Suppressor macrophage treated with lipopolysaccharide for 1 hour (primary cell): Measurements from ENCODE around the gene CTNNBIP1.

Experiments
- DNase-seq, 3 donors: peaks; one replicate each; pipeline ENCODE4 v3.0.0-alpha.2; 2020 to 2022

The CTNNBIP1 gene

DNA sequence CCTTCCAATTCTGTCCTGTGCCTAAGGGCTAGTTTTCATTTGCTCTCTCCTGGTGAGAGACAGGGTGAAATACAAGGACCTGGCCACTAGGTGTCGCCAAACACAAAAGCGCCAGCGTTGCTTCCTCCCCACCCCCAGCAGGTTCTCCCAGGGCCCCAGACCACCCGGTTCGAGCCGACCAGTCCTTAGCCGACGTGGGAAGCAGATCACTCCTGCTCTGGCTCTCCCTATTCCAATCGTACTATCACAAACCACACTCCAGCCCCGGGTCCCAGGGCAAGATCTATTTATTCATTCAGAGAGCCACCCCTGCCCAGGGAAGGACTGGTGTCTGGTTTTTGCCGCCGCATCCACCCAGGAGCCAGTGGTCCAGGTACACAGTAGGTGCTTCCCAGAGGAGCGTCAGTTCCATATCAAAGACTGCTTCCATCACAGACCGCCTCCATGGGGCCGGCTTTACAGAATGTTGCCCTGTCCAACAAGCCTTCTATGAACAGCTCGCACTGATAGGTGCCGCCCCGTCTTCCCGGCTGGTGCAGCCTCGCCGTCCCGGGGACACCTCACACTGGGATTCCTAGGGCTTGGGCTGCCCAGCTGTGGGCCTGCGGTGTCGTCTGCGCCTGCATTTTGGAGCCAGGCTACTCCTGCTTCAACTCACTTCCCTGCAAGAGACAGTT lies 35.0 kb downstream of the CTNNBIP1 start:
- DNase-seq = peak; percentile 77 to 84 (median 80)

GRCh38 chr1:9874412-9874811 lies 35.7 kb downstream of the CTNNBIP1 start:
- no peak for DNase-seq

DNA sequence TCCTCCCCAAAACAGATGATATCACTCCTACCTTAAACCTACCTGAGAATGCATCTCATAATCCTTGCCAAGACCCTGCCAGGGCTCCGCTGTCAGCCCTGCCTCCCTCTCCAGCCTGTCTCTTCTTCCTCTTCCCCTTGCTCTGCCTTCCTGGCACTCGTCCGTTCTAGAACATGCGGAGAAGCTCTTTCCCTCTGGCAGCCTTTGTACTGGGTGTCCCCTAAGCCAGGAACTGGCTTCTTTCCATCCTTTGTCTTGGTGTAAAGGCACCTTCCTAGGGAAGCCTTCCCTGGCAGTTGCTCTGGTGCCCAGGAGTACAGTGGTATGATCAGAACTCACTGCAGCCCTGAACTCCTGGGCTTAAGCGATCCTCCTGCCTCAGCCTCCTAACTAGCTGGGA lies 36.1 kb downstream of the CTNNBIP1 start:
- DNase-seq = no peak

- DNase-seq = no peak
Measured at GRCh38 chr1:9873385-9873784, 36.7 kb downstream of the CTNNBIP1 start.

DNA sequence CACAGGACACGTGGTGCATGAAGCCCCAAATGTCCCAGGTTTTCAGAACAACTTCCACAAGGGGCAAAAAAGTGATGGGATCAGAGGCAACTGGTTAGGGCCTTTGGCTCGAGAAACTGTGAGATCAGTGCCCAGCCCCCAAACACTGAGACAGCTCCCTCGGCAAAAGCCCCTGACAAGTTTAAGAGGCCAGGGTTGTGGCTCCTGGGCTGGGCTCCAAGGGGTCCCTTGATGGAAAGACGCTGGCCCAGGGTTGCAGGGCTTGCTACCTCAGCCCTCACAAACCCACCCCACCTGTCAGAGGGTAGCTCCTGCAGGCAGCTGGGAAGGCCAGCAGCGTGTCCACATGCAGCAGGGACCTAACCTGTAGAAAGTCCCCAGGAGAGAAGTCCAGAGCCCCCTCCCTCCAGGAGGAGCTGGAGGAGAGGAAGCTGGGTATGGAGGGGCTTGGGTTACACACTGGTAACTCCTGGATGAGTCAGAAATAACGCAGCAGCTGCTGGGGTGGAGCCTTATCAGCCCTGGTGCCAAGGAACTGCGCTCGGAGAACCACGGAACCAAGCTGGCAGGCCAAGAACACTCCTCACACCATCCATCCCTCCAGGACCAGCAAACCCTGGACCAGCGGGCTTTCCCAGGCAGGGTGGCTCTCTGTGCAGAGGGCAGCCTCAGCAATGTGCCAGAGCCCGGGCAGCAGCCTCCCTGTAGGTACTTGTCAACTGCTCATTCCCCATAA lies 37.5 kb downstream of the CTNNBIP1 start:
- DNase-seq = no peak

DNA sequence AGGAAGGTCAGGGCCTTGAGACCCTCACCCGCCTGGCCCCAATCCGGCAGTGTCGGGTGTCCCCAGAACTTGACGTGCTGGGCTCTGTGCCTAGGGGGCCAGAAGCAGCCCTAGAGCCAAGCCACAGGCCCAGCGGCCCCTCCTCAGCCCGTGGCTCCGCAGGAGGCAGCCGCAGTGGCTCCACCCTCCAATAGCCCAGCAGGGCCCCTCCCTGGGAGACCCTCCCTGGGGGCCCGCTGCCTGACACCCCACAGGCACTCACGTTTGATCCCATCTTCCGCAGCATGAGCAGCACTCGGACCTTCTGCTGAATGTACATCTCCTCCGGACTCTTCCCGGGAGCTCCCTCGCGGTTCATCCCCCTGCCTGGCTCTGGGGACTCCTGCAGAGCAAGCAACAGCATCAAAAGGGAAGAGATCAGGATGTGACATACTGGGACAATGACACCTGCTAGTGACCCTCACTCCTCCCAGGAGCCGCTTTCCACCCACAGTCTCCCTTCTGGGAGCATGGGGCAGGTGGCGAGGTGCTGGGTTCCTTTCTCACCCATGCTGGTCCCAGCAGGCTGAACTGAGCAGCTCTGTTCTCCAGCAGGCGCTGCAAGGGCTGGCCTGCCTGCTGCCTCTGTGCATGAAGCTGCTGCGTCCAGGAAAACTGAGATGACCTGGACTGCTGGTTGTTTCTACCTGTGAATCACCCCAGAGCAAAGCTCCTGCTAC lies 38.2 kb downstream of the CTNNBIP1 start:
- no peak for DNase-seq

- no peak for DNase-seq
Measured at GRCh38 chr1:9871021-9871420, 39.0 kb downstream of the CTNNBIP1 start.

- DNase-seq = no peak
Measured at GRCh38 chr1:9870572-9870971, 39.5 kb downstream of the CTNNBIP1 start.

DNA sequence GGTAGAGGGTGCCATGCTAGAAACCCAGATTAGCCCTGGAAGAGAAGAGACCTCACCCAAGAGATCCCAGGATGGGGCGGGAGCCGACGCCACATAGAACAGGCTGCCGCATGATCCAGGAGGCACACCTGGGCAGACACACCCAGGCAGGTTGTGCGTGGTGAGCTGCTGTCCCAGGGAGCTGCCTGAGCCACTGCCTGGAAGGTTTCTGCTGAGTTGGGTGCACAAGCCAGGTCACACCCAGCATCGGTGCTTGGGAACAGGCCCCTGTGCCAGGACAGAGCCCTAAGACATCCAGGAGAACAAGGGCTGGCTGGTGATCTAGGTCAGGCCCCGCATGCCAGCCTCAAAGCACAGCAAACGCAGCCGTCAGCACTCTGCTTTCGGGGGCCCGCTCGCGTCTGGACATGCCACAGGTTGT lies 40.2 kb downstream of the CTNNBIP1 start:
- DNase-seq = no peak

DNA sequence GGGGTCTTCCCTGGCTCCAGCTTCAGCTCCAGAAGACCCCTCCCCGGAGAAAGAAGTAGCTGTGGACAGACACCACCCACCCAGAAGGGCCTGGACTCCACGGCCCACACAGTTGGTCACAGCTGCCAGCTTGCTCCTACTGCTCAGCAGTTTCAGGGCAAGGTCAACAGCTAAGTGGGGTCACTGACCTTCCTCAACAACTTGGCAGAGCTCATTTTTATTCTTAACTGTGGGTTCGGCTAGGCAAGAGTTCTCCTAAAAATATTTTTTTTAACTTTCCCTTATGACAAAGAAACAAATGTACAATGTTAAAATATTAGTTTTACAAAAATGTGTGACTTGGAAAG lies 41.9 kb downstream of the CTNNBIP1 start:
- DNase-seq = no peak

DNA sequence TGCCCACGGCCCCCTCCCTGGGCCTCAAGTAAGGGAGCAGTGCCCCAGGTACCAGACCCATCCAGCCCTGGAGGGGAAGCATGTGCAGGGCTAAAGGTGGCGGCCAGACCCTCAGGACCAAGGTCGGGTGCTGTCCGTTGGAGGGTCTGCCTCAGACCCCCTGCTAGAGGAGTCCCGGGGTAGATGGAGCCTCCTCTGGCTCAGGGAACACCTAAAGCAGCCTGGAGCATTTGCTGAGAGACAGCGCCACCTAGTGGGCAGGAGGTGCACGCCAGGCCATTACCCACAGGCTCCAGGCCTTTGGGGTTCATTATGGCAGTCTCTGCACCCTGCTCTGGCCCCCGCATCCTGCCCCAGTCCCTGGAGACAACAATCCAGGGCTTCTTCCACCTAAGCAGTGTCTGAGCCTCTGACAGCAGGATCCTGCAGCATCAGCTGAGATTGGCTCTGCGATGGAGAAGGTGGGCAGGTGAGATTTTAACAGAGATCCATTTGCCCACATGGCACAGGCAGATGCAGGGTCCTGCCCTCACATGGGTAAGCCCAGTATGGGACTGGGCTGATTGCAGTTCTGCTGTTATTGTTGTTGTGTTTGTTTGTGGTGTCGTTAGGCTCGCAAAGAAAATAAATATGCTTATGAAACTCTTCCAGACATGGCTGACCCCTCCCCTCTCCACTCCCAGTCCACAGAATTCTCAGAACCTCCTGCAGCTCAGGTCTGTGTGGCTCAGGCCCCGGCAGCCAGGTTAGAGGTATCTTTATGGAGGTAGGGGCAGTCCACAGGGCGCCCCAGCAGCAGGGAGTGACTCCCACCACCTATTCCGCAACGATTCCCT lies 42.4 kb downstream of the CTNNBIP1 start:
- DNase-seq = peak; percentile 82 to 88 (median 86)

DNA sequence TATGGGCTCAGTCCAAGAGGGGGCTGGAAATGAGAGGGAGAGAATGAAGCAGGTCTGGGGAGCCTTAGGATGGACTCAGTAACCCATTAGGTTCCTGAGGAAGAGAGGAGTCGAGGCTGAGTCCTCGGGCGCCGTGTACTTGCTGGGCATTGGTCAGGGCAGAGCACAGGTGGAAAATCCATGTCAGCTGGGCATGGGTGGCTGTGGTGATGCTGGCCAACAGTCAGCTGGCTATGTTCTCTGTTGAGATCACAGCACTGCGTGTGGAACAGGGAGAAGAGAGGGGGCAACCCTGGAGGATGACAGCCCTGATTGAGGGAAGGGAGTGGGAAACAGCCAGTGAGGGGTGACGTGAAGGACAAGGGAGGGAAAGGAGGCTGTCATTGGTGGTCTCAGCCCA lies 43.2 kb downstream of the CTNNBIP1 start:
- DNase-seq = no peak

DNA sequence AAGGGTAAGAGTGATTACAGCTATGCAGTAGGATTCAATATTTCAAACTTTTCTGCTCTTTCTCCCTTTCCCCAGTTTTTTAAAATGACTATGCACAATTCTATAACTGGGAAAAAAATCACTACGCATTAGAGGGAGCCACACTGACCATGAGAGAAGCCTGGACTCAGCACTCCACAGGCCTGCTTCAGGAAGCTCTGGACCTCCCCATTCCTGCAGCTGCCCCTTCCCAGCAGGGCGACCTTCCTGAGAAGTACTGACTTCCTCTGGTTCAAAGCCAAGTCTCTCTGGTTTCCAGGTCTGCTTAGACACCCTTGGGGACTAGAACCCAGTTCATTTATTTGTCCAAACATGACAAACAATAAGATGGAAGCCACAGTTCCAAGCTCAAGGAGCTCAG lies 44.3 kb downstream of the CTNNBIP1 start:
- DNase-seq = no peak

- DNase-seq = no peak
Measured at GRCh38 chr1:9863371-9863770, 46.7 kb downstream of the CTNNBIP1 start.

- no peak for DNase-seq
Measured at GRCh38 chr1:9861360-9861759, 48.7 kb downstream of the CTNNBIP1 start.

GRCh38 chr1:9860887-9861286 lies 49.2 kb downstream of the CTNNBIP1 start:
- no peak for DNase-seq

- peak; percentile 52 to 74 (median 71) for DNase-seq
Measured at GRCh38 chr1:9859281-9860014, 50.6 kb downstream of the CTNNBIP1 start.

DNA sequence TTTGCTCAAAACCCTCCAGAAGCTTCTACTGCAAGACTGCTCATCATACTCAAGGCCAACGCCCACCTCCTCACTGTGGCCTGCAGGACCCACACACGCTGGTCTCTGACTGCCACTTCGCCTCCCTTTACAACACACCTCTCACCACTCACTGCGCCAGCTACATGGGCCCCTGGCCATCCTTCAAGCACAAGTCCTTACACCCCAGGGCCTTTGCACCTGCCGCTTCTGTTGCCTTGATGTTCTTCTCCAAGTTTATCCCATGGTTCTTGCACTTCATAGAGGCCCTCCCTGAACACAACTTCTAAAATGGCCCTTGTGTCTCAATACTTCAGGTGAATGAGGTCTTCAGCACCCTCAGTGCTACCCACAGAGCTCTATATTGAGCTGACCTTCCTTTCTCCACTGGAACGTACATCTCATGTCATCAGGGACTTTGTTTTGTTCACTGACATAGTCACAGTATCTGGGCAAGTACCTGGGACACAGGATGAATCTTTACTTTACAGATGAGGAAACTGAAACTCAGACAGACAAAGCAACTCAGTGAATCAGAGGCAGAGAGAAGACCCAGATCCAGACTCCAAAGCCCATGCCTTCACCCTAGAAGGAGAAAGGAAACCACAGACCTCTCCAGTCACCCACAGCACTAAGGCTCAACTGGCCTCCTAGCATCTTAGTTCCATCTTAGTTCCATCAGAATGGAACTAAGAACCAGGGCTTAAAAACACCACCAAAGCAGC lies 51.6 kb downstream of the CTNNBIP1 start:
- DNase-seq = peak in 2 of 3 donors; percentile 19 to 58

DNA sequence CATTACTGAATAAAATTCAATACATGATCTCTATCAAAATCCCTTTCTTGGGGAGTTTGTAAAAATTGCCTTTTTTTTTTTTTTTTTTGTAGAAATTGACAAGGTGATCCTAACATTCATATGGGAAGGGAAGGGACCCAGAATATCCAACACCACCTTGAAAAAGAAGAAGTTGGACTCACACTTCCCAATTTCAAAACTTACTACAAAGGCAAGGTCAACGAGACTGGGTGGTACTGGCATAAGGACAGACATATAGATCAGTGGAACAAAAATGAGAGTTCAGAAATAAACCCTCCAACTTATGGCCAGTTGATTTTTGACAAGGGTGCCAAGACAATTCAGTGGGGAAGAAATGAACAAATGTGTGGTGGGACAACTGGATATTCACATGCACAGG lies 54.9 kb downstream of the CTNNBIP1 start:
- no peak for DNase-seq

DNA sequence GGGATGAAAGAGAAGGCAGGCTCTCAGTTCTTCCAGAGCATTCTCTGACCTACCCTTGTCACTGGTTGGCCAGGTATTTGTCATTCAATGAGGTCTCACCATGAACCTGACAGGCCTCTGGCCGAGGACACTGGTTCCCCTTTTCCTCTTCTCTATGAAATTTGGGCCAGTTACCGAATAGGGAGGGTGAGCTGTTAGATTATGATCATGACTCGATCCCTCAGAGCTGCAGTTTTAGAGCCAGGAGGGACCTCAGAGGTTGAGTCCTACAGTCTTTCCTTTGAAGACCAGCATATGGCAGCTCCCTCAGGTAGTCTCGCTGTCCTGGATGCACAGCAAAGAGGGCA lies 56.8 kb downstream of the CTNNBIP1 start:
- peak; percentile 34 to 40 (median 39) for DNase-seq

DNA sequence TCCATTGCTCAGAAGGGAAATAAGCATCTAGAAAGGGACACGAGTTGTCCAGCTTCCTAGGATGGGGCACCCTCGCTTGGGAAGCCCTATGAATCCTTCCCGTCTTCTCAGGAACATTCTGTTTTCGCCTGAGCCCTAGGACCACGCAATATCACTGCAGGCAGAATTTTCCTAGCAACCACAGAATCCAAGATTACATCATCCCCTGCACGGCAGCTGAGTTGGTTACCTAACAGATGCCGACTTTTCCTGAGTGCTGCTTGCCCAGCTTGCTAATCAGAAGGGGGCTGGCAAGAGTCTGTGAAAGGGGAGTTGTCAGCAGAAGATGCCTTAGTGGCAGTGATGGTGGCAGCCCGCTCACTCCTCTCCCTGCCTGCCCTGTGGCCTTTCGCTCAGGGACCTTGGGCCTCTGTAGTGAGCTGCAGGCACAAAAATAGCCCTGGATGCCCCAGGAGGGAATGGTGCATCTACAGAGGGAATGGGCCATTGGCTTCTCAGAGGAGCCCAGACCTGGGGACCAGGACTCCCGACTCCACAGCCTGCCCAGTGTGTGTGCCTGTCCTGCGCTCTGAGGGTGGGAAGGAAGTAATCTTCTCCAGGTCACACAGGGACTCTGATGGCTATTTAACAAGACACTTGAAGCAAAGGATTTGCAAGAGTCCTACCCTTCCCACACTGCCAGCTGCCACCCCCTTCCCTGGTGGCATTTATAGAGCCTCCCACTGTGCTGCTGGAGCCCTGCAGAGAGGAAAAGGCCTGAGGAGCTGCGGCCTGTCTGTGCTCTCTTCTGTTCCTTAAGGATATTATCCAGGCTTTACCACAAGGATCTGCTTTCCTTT lies 57.4 kb downstream of the CTNNBIP1 start:
- peak; percentile 26 to 43 (median 32) for DNase-seq
